Measurements from ENCODE around the gene FBRSL1.

FBRSL1 gene

GRCh38 chr12:132489078-132489601 is 811 bp upstream of the FBRSL1 start:
- no peak for TF ChIP-seq CTCF (conservative IDR thresholded peaks at IDR 0.05; ENCODE audit: low read depth, low read length)
- DNase-seq (ENCODE audit: low read depth): peak; percentile 14
- H3K4me3 ChIP-seq (ENCODE audit: low read depth, low read length): peak overlapping the region; percentile 55

GRCh38 chr12:132490422-132491137 is 629 bp downstream of the FBRSL1 start:
- H3K4me3 ChIP-seq (ENCODE audit: low read depth, low read length): peak overlapping the region; percentile 70

GRCh38 chr12:132491138-132491663 is 1.2 kb downstream of the FBRSL1 start:
- DNase-seq (ENCODE audit: low read depth): peak; percentile 13
- TF ChIP-seq CTCF (conservative IDR thresholded peaks at IDR 0.05; ENCODE audit: low read depth, low read length): no peak

More at GRCh38 chr12:132490422-132491137, 629 bp downstream of the FBRSL1 start:
- no peak for TF ChIP-seq CTCF (conservative IDR thresholded peaks at IDR 0.05; ENCODE audit: low read depth, low read length)
- peak; percentile 42 for DNase-seq (ENCODE audit: low read depth)

GRCh38 chr12:132491761-132492378 is 1.9 kb downstream of the FBRSL1 start:
- DNase-seq (ENCODE audit: low read depth): no peak
- peak overlapping the region; percentile 70 for H3K4me3 ChIP-seq (ENCODE audit: low read depth, low read length)
- no peak for TF ChIP-seq CTCF (conservative IDR thresholded peaks at IDR 0.05; ENCODE audit: low read depth, low read length)

More at GRCh38 chr12:132491138-132491663, 1.2 kb downstream of the FBRSL1 start:
- peak overlapping the region; percentile 70 for H3K4me3 ChIP-seq (ENCODE audit: low read depth, low read length)

- TF ChIP-seq CTCF (conservative IDR thresholded peaks at IDR 0.05; ENCODE audit: low read depth, low read length): no peak
- H3K4me3 ChIP-seq (ENCODE audit: low read depth, low read length): no peak overlapping the region
- DNase-seq (ENCODE audit: low read depth): no peak
Measured at GRCh38 chr12:132492522-132492921, 2.6 kb downstream of the FBRSL1 start.

GRCh38 chr12:132492951-132493350 is 3.0 kb downstream of the FBRSL1 start:
- no peak for DNase-seq (ENCODE audit: low read depth)
- no peak for TF ChIP-seq CTCF (conservative IDR thresholded peaks at IDR 0.05; ENCODE audit: low read depth, low read length)

More at GRCh38 chr12:132492951-132493350, 3.0 kb downstream of the FBRSL1 start:
- no peak overlapping the region for H3K4me3 ChIP-seq (ENCODE audit: low read depth, low read length)

All from choroid plexus epithelial cell (primary cell).